Stimulated activated CD4-positive, alpha-beta T cell treated with anti-CD3 and anti-CD28 coated beads, Interleukin-12 subunit alpha, Interleukin-12 subunit beta, amount 100 ng/mL, for 4 hours (primary cell): ENCODE data around the gene RTCB.
A peak's percentile ranks its signal among the peaks of the same experiment; 100 is the strongest.

Experiments
- DNase-seq: peaks from one replicate; pipeline ENCODE4 v3.0.0-alpha.2; 2020

Gene RTCB

GRCh38 chr22:32411829-32412592, at the start of gene RTCB:
RTCB (minus strand) TSS chr22:32412247; CDS start chr22:32412156, 91 bp downstream.
- peak; percentile 95 for DNase-seq

GRCh38 chr22:32457031-32457430, 45.0 kb upstream of the RTCB start:
- no peak for DNase-seq

DNA sequence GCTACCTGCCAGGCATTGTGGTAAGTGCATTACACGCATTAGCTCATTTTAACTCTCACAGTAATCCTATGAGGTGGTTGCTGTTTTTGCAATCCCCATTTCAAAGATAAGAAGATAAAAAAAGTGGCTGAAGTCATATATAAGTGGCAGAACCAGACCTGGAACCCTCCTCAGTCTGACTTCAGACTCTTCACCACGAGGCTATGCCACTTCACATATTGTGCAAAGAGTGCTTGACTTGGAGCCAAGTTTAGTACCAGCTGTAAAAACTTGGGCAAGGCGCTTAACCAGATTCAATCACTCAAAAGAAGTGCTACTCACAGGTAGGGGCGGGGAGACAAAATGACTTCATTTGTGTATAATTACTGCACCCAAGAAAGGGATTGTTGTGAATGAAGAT, 36.9 kb upstream of the RTCB start:
- no peak for DNase-seq

- DNase-seq: no peak
Measured at GRCh38 chr22:32446321-32446720, 34.3 kb upstream of the RTCB start.

GRCh38 chr22:32444068-32444467, 32.0 kb upstream of the RTCB start:
- no peak for DNase-seq

DNA sequence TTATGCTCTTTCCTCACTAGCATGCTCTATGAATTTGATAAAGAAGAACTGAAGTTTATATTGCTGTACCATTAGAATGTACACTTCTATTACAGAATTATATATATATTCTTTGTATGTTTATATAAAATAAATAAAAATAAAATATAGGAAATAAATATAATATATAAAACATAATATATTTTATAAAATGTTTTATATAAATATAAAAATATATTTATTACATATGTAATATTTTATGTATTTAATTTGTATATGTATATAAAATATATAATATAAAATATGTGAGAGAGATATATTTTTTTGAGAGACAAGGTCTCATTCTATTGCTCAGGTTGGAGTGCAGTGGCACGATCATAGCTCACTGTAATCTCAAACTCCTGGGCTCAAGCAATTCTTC, 18.3 kb upstream of the RTCB start:
- no peak for DNase-seq

- DNase-seq: no peak
Measured at GRCh38 chr22:32426881-32427280, 14.8 kb upstream of the RTCB start.

GRCh38 chr22:32423664-32424063, 11.6 kb upstream of the RTCB start:
- no peak for DNase-seq

DNA sequence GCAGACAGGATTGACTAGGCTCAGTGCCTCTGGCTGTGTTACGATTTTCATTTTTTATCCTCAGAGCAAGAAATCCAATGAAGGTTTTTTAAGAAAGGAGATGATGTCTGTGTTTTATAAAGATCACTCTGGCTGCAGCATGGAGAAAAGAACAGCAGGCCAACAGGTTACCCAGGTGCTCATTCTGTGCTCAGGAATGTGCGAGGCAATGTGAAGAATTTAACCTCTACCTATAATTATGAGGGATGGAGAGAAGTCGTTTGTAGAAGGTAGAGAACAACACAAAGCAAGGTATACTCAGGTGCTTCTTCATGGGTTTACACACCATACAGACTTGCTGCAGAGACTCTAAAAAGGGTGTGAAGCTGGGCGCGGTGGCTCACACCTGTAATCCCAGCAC, 10.0 kb upstream of the RTCB start:
- DNase-seq: no peak

- no peak for DNase-seq
Measured at GRCh38 chr22:32421484-32421883, 9.4 kb upstream of the RTCB start.

- DNase-seq: no peak
Measured at GRCh38 chr22:32417906-32418305, 5.9 kb upstream of the RTCB start.

GRCh38 chr22:32416556-32417085, 4.6 kb upstream of the RTCB start:
- no peak for DNase-seq

- DNase-seq: no peak
Measured at GRCh38 chr22:32414191-32414590, 2.1 kb upstream of the RTCB start.

DNA sequence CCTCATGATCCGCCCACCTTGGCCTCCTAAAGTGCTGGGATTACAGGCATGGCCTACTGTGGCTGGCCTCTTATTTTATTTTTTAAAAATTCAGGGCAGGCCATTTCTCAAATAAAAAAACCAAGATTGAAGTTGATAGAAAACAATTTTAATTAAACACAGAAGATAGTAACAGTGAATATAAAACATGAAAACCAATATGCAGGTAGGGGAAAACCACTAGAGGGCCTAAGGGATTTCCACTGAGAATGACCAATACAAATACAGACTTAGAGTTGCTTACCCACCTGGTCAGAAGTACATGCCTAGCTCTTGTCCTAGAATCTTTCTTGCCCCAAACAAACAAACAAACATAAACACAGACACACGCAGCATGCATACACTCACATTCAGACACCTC, 1.7 kb upstream of the RTCB start:
- DNase-seq: no peak

GRCh38 chr22:32411402-32411801, 645 bp downstream of the RTCB start:
- peak; percentile 4 for DNase-seq

DNA sequence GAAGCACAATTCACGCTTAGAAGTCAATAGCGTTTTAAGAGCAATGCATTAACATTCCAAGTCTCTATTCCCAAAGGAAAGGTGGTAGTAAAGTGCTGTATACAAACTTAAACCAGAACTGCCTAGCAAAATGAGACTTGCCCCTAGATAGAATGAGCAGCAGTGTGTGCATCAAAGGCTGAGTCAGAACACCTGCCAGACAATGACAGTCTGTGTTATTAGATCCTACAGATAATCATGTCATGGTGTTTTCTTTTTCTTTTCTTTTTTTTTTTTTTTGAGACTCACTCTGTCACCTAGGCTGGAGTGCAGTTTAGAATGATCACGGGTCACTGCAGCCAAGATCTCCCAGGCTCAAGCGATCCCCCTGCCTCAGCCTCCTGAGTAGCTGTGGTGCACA, 1.6 kb downstream of the RTCB start:
- no peak for DNase-seq

- DNase-seq: no peak
Measured at GRCh38 chr22:32409977-32410376, 2.1 kb downstream of the RTCB start.

DNA sequence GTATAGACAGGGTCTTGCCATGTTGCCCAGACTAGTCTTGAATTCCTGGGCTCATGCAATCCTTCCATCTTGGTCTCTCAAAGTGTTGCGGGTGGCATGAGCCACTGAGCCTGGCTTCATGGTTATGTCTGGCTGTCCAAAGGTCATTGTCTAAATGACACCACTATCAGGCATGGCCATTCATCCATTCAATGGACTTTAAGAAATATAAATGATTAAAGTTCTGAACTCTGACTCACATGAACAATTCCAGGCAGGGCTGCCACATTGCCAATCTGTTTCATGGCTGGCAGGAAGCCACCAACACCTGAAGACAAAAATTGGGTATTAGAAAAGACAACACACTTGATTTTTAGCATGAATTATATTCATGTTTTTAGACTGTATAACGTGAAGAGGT, 4.1 kb downstream of the RTCB start:
- no peak for DNase-seq

DNA sequence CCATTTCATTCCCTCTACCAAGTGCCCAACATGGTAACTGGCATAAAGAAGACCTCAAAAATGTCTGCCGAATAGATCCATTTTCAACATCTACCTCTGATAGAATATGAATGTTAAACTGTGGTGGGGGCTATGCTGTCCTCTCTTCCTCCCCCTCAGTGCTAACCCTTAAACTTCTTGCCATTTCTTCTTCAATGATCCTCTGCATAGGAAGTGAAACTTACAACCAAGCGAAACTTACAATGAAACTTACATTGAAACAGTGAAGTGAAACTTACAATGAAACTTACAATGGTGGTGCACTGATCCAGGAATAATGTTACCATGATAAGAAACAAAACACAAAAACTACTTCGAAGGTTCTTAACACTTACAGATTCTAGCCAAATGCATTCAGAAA, 4.7 kb downstream of the RTCB start:
- DNase-seq: no peak

DNA sequence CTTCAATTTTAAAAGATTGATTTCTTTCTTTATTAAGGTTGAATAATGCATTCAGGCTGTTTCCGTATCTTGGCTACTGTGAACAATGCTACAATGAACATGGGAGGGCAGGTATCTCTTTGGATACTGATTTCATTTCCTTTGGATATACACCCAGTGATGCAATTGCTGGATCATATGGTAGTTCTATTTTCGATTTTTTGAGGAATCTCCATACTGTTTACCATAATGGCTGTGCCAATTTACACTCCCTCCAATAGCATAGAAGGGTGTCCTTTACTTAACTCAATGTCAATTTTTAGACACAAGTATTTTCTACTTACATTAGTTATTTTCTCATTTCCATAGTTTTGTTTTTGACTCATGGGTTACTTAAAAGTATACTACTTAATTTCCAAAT, 8.0 kb downstream of the RTCB start:
- no peak for DNase-seq

GRCh38 chr22:32401486-32401885, 10.6 kb downstream of the RTCB start:
- no peak for DNase-seq

DNA sequence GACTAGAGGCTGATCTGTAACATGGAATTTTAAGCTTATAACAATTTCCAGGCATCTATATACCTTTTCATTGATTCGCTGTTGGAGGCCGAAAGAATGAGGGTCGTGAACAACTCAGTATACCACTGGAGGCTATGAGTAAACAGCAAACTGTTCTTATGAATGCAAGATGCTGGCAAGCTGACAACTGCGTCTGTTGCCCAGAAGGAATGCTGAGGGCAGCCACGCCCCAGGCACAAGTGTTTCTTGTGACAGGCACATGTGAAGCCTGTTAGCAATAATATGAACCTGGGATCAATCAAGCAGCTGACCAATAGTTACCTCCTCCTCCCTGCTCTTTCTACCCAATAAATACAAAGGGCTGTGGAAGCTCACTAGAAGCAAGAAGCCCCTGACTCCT, 15.3 kb downstream of the RTCB start:
- no peak for DNase-seq

DNA sequence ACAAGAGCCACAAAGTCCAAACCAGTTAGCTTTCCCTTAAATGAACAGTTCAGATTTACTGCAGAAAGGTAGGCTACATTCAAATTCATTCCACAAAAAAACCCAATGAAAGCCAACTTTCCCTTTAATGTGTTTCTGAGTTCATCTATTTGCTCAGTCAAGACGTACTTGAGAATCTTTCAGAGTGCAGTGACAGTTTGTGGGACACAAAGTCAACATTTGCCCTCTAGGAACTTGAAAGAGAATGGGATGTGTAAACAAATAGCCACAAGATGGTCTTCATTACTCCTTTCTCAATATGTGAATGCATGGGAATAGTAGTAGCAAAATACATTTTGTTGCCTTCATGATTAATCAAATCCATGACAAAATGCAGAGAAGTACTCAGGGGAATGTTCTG, 15.8 kb downstream of the RTCB start:
- no peak for DNase-seq

DNA sequence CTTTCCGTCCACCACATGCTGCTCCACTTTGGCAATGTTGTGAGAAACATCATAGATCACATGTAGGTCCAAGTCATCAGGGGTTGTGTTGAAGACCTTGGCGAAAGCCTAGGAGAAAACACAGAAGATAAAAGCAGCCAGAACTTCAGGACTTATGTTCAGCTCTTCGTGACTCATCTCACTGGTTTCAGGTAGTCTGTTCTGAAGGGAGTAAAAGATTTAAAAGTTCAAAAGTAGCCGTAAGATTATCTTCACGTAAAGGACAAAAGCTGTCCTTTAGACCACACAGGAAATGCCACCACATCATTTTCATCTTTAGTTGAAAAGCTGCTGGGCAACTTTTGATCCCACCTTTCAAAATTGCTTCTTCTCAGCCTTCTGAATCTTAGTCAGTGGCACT, 16.9 kb downstream of the RTCB start:
- DNase-seq: no peak

DNA sequence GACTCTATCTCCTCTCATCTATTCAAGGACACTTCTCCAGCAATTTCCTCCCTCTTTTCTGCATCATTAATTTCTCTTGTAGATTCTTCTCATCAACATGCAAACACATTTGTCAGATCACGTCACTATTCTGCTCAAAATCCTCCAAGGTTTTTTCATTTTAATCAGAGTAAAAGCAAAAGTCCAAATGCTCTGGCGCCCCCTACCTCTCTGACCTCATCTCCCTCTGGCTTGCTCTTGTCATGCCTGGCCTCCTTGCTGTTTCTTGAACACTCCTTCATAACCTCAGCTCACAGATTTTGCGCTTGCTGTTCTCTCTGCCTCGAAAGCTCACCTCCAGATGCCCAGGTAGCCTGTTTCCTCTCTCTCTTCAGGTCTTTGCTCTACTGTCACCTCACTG, 22.4 kb downstream of the RTCB start:
- DNase-seq: peak; percentile 8
